HG03571 (cell line): ENCODE measurements around the gene PCOLCE2.
A peak's percentile ranks its signal among the peaks of the same experiment; 100 is the strongest.
"Not testable (repeated sequence)": the region's sequence is repeated elsewhere in the genome, so short reads cannot be mapped to it uniquely, and the experiment has no call there.

ENCODE experiments used
- ATAC-seq: cut with Tn5 transposase; IDR thresholded peaks from one replicate; pipeline ENCODE4 v1.9.1; 2021; ENCODE audit not compliant: unreplicated experiment

PCOLCE2 gene

DNA sequence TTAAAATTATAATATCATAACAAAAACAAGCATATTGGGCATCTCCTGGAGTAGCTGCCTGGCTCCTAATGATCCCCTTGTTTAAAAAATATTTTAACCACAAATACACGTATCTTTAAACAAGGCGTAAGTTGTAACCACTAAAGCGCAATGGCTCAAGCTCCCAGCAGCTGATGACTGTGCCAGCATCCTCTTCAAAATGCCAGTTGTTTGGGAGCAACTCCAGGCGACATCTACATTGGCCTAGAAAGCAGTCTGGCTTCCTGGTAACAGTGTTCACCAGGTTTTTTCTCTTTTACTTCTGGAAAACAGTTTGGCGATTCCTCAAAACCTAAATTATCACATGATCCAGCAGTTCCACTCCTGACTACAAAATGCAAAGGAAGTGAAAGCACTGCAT, 13.8 kb downstream of the PCOLCE2 start:
- ATAC-seq = no peak

DNA sequence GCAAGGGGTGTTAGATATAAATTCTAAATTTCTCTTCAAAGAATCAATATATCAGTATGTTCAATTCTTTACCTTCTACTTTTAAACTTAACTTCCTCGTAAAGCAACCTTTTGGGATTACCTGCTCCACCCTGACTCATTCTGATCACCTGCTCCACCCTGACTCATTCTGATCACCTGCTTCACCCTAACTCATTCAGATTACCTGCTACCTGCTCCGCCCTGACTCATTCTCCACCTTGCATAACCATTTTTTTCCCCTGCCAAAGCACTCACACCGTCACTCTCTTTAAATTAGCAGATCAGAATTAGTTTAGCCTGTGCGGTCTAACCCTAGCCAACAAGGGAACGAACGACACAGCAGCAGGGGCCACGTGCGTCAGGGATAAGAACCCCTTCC, 20.5 kb downstream of the PCOLCE2 start:
- not testable (repeated sequence) for ATAC-seq

DNA sequence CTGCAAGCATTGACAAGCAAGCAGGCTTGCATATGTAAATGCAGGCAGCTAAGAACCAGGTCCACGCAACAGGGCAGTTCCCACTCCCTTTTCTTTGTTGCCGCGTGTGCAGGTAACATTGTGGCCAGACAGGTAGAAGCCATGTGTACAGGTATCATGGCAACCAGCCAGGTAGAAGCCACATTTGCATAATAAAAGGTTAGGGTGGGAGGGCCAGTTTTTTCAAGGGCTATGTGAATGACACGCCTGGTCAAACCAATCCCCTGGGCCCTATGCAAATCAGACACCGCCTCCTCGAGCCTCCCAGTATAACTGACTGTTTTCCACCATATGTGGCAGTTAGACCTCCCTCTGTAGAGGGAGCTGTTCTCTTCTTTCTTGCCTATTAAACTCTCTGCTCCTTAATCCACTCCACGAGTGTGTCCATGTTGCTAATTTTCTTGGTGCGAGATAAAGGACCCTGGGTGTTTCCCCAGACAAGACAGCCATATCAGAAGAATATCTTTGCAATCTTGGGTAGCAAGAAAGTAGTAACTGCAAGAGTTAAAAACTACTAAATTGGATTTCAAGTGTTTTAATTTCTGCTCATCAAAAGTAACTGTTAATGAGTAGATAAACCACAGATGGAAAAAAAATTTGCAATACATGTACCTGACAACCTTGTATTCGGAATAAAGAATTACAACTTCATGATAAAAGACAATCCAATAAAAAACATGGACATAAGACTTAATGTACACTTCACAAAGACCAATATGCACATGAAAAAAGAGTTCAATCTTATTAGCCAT, 21.8 kb downstream of the PCOLCE2 start:
- ATAC-seq = no peak

DNA sequence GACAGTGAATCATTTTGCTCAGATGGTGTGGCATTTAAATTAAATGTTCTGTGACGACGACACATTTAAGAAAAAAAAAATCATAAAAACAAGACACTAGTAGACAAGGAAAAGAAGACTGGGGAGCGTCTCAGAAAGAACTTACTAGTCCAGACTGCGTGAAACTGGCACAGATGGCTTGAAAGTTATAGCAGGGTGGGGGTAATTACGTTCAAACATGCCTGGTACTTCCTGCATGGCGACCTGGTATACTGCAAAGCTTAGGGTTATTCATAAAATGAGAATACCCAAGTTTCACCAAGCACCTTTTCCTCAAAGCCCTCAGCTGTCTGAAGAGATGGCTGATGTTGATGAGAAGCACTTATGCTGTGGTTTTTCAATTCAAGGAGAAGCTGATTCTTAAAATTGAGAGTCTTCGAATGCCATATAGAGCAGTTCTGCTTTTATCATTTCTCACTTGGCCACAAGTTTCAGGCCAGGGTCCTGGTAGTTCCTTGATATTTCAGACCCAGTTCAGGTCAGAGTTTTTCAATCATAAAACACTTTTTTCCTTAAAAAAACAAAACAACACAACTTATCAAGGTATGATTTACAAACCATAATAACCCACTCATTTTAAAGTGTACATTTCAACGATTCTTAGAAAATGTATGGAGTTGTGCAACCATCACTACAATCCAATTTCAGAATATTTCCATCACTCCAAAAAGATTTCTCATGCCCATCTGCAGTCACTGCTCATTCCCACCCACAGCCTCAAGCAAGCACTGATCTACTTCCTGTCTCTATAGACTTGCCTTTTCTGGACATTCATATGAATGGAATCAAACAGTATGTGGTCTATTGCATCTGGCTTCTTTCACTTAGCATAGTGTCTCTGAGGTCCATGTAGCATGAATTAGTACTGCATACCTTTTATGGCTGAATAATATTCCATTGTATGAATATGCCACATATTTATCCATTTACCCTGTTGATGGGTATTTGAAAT, 24.7 kb downstream of the PCOLCE2 start:
- no peak for ATAC-seq

DNA sequence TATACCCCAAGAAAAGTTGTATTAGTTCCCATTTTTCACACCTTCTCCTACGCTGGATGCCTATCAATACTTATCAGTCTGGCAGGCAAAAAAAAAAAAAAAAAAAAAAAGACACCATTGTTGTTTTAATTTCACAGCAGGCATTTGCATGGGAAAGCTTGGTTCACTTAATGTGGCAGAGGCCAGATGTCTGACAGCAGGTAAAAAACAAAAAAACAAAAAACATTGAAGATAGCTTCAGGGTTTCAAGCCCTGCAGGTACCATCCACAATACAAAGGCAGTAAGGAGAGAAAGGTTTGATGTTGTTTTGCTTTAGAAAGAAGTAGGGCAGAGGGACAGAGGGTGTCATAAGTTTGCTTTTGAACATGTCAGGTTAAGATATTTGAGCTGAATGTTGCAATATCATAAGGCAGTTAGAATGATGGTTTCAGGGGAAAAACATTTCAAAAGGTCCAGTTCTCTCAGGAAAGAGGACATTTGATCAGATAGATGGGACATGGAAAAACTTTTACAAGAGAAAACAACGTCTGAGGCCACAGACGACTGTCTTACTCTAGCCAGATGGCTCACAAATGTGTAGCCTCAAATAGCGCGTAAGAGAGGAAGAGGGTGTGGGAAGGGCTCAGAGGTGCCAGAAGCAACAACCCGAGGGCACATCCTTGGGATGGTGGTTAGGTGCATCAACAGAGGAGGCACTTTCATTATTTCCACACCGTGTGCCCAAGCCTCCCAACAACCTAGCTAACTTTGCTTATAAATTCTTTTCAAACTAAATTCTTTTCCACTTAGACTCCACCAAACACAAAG, 25.7 kb downstream of the PCOLCE2 start:
- no peak for ATAC-seq

DNA sequence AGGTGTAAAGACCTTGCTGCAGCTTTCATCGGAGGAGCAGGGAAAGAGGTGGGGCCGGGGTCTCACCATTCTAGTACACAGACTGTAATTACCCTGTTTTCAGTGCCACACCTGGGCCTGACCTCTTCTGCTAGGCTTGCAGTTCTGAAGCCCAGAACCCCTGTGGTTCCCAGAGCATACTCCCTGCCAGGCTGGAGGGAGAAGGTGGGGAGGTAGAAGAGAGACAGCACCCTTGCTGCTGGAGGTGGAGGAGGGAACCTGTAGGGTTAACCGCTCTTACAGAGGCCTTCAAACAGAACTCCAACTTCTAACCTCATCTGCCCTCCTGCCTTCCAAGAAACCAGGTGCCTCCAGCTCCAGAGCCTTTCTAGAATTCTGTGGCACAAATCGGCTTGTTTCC, 27.0 kb downstream of the PCOLCE2 start:
- no peak for ATAC-seq

DNA sequence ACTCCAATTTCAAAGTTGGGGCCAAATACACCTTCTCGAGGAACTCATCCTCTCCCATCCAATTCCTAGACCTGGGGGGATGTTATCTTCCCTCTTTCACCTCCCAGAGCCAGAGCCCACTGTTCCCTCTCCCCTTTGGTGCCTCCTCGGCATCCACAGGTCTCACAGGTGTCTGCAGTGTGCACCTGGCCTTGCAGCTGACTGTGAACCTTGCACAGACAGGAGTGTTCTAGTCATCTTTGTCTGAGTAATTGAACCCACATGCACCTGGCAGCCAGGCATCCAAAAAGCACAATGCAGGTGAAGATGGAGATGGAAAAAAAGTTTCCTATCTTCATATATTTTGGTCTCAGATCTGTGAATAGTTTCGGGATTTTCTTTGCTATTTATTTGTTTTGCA, 30.8 kb downstream of the PCOLCE2 start:
- ATAC-seq = no peak

DNA sequence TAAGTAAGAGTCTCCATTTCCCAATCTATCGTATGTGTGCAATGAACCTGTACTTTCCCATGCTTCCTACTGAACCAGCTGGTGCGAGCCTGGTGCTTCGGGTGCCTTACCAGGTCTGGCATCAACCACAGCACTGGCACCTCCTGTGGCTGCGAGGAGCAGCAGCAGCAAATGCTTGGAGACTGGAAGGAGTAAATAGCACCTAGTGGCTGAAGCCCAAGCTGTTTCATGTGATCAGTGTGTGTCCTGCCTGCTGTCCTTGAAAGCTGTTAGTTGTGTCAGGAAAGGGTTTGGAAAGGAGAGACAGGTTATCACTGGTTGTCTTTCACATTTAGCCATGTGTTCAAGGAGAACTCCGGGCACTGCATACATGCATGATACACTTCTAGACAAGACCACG, 31.8 kb downstream of the PCOLCE2 start:
- ATAC-seq = no peak

DNA sequence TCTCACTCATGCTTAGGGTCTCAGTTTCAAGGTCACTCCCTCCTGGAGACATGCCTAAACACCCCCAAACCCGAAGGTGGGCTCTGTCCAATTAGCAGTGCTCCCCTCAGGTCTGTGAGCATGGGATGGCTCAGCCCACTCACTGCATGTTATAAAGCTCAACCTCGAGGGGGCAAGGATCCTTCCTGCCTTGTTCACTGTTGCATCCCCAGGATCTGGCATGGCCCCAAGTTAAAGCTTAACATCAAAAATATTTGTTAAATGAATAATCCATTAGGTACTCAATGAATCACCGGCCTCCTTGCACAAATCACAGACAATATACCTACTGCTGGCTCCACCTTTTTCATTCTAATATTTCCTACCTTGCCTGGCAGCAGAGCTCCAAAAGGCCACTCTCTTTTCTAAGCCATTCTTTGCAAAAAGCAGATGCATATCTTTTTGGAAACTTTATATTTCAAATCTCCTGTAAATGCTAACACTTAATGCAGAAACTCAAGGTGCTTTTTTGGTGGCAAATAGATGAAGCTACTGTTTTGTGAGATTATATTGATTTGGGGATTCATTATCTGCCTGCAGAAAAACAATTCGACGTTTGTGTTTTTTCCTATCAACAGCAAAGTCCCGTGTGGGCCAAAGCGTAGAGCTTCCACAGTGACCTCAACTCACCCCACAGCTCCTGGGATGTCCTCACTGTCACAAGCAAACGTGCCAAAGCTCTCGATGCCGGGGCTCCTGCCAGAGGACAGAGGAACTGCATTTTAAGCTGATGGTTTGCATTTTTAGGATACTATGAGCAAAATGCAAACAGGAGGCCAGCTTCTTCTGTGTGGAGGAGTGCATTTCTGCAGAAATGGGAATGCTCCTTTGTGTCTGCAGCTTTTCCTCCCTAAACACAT, 35.4 kb downstream of the PCOLCE2 start:
- ATAC-seq = no peak

DNA sequence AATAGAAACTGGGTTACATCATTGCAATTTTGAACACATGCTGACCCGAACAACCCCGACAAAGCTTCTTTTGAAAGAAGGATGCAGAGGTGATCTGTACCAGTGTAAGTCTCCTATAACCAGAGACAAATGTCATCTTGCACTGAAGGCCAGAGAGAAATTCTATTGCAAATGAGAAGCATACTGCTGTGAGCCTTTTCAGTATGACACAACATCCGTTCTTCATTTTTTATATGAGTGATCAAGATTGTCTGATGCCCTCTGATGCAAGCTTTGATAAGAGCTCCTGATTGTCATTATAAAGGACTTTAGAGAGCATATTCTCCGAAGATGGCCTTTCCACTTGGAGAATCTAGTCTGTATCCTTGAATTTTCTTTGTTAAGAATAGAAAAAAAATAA, 36.9 kb downstream of the PCOLCE2 start:
- no peak for ATAC-seq

DNA sequence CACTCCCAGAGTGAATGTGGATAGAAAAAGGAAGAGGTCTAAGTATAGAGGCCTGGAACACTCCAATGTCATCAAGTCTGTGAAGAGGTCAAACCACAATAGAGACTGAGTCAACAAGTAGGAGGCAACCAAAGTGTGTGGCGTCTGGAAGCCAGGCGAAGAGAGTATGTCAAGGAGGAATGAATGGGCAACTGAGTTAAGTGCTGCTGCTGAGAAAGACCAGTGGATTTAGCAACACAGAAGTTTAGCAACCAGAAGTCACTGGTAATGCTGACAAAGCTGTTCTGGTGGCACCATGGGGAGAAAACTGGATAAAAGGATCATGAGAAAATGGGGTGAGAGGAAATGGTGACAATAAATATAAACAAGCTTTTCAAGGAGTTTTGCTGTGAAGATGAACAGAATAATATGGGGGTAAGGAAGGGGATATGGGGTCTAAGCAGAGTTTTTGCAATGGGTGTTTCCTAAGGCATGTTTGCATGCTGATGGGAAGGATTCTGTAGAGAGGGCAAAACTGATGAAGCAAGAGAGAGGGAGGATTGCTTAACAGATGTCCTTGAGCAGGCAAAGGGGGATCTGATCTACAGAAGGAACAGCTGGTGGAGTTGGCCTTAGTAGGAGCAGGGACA, 38.4 kb downstream of the PCOLCE2 start:
- ATAC-seq = no peak

DNA sequence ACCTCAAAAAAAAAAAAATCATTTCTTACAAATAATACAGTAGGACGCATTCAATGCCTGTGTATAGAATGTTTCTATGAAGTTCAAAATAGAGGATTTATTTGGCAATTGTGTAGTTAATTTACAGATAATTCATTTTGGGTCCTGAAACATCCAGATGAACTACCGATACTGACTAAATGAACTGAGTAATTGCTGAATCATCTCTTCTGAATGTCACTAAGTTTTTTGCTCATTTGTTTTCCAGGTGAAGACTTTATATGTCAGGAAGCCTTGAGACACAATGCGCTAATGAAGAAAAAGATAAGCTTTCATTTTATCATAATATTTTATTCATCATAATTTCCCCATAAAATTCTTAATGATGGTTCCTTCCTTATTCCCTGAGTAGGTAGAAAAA, 39.7 kb downstream of the PCOLCE2 start:
- ATAC-seq = no peak

DNA sequence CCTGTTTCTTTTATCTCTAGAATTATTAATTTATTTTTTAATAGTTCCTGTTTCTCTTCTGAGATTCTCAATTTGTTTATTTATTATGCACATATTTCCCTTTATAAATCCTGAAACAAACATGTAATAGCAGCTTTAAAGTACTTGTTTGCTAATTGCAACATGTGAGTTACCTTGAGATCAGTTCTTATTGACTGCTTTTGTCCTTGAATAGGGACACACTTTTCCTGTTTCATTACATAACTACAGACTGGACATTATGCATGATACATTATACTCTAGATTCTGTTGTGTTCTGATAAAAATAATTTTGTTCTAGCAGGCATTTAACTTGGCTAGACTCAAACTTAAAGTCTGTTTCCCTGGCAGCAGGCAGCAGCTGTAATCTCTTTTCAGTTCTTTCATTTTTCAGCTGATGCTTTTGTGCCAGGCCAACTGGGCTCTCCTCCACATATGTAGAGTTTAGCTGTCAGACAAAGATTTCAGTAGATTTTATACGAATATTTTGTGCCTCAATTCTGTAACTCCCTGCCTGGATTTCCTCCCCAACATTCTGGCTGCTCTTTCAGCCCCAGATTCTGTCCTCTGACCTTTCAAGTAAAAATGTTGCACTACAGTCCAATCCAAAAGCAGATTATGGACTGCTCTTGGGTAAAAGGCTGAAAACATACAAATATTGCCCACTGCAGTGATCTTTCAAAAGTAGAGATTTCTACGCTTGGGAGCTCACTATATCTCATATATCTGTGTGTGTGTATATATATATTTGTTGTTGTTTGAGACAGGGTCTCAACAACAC, 41.9 kb downstream of the PCOLCE2 start:
- ATAC-seq = no peak

DNA sequence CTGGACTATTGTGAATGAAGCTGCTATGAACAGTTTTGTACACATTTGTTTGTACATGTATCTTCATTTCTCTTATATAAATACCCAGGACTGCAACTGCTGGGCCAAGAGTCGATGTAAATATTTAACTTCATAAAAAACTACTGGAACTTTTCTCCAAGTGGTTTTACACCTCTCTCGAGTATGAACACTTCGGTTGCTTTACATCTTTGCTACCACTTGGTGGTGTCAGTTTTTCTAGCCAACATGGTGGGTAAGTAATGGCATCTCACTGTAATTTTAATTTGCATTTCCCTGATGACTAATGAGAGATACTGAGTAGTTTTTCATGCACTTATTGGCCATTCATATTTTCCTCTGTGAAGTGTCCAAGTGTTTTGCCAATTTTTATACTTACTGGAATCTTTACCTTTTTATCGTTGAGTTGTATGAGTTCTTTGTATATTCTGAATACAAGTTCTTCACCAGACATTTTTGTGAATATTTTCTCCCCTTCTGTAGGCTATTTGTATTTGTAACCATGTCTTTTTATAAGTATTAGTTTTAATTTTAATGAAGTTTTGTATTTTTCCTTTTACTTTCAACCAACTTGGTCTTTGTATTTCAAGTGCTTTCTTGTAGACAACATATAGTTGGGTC, 44.4 kb downstream of the PCOLCE2 start:
- peak; percentile 68 for ATAC-seq

DNA sequence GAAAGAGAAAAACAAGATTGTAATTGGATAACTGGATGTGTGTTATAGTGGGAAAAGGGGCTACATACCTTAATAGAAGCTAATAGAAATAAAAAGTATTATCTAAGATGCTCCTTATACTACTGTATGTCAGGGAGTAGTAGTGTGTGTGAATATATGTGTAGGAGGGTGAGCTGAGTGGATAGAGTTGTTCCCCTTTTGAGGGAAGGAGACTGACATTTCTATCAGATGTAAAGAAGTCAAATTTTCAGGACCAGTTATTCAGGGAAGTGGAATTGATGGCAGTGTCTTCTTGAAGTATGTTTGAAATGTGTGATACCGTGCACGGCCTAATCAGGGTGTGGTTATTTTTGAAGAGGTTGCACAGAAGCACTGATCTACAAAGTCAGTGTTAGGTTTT, 49.1 kb downstream of the PCOLCE2 start:
- no peak for ATAC-seq

DNA sequence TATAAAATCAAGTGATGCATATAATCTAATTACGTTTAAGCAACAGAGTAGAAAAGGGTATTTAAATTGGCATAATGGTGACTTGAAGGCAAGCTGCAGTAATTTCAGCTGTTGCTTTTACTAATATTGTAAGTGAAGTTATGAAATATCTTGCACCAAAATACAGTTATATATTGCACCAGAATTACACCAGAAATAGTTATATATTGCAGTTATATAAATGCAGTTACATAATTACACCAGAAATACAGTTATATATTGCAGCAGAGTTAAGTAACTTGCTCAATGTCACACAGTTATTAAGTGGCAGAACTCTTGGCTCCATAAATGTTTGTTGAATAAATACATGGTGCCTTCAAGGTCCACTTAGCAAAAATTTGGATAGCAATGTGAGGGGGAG, 51.4 kb downstream of the PCOLCE2 start:
- ATAC-seq = no peak

DNA sequence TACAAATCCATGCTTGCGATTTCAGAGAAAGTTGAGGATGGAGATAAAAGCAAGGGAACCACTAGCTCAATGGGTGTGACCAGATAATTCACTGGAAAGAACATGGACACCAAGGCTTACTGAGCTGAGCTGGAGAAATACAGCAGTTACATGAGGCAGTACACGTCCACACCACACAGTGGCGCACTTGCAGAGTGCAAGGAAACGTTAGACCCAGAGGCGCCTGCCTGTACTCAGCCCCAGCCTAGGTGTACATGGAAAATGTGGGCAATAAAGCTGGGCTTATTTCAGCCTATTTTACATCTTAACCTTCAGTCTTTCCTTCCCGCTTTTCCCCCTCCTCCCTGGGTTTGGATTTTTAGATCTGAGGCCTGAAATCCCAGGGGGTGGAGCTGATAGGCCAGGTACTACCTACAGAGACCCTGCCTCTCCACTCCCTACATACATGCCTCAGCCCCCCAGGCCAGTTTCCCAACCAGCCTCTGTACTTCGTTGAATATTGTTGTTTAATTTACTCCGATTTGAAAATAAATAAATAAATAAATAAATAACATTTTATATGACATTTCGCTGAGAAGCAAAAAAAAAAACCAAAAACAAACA, 60.1 kb downstream of the PCOLCE2 start:
- ATAC-seq = peak; percentile 95

DNA sequence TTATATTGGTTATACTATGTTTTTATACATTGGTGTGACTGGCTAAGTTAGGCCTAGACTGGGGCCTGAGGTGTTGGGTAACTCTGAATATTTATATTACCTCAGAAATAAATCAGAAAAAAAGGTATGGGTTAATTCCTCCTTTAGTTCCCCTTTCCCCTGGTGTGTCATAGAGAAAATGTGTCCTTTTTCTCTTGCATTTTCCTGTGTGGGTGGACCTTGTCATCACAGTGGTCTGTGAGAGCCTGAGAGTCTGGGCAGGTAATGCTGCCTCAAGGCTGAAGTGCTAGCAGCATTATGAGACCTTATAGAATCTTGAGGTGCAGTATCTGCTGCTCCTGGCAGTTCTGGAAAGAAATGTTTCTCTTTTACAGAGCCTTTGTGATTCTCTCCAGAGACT, 69.7 kb downstream of the PCOLCE2 start:
- ATAC-seq = no peak
